ENCODE measurements around the gene CETN2.

GRCh38 chrX:152861826-152862225 is 31.3 kb upstream of the CETN2 start:
- TF ChIP-seq SP1 (IDR thresholded peaks at IDR 0.05) = no peak
- TF ChIP-seq TARDBP (IDR thresholded peaks at IDR 0.05) = no peak
- no peak for TF ChIP-seq SUZ12 (IDR thresholded peaks at IDR 0.05)
- no peak for TF ChIP-seq ELF4 (IDR thresholded peaks at IDR 0.05)
- TF ChIP-seq PKNOX1 (IDR thresholded peaks at IDR 0.05) = no peak
- no peak for TF ChIP-seq BHLHE40 (IDR thresholded peaks at IDR 0.05; ENCODE audit: borderline replicate concordance)
- TF ChIP-seq L3MBTL2 (conservative IDR thresholded peaks at IDR 0.05) = no peak
- no peak for TF ChIP-seq ARNT (IDR thresholded peaks at IDR 0.05)
- no peak for TF ChIP-seq CTBP1 (IDR thresholded peaks at IDR 0.05; ENCODE audit: borderline replicate concordance)
- TF ChIP-seq FOXK2 (IDR thresholded peaks at IDR 0.05) = no peak
- no peak for TF ChIP-seq ZNF384 (IDR thresholded peaks at IDR 0.05)
- no peak for TF ChIP-seq FOXM1 (IDR thresholded peaks at IDR 0.05; ENCODE audit: borderline replicate concordance)
- TF ChIP-seq HDGF (IDR thresholded peaks at IDR 0.05; ENCODE audit: borderline replicate concordance) = no peak

All from HEK293T (cell line).